ENCODE measurements around the gene KCNQ1. TPM values are rescaled to one million over a fixed set of nuclear protein-coding genes. Genes with fewer than 3 reads are reported as not detected.

Gene KCNQ1
- total RNA-seq, 1 experiment from 2014 or later = 2.3 TPM

- H3K4me1 Mint-ChIP-seq = peaks cover 5 to 10% of the 10 kb centered on the region in 2 experiments; a peak in 3 of 4 replicates
- no peak overlapping the region for H3K18ac ChIP-seq (ENCODE audit: insufficient read length, low read depth, low read length)
- H3K9me3 Mint-ChIP-seq = peaks cover 88 to 98% of the 10 kb centered on the region in 2 experiments
- H3K36me3 Mint-ChIP-seq (ENCODE audit: insufficient read depth in 1 of 3, low read depth in 3 of 3) = peaks cover 38 to 58% (median 46%) of the 10 kb centered on the region in 3 experiments
- no peak overlapping the region for H4K8ac ChIP-seq (replicated peaks; ENCODE audit: insufficient read length, low read depth, low read length)
- H4K5ac ChIP-seq (ENCODE audit: insufficient read length, low read depth, low read length) = no peak overlapping the region
- no peak overlapping the region for H4K91ac ChIP-seq (ENCODE audit: insufficient read length, low read depth, low read length)
- TF ChIP-seq CTCF (conservative IDR thresholded peaks at IDR 0.05) = no peak
- H3K9me3 ChIP-seq (ENCODE audit: control insufficient read depth, low read depth, low read length) = peaks cover 56% of the 10 kb centered on the region
- no peak overlapping the region for H2BK12ac ChIP-seq (ENCODE audit: insufficient read length, low read depth, low read length)
- H3K4me3 Mint-ChIP-seq = no peak overlapping the region; a peak in 1 of 5 replicates
- H3K27ac Mint-ChIP-seq = no peak overlapping the region; a peak in 1 of 7 replicates
- no peak overlapping the region for H3K4ac ChIP-seq (ENCODE audit: low read depth, low read length)
- H3K79me2 ChIP-seq (ENCODE audit: insufficient read depth, low read length) = no peaks in the 10 kb centered on the region
- no peak overlapping the region for H3K4me2 ChIP-seq (ENCODE audit: insufficient read depth, insufficient read length, low read length)
- H2AK5ac ChIP-seq (ENCODE audit: insufficient read length, low read length) = no peak overlapping the region
- H3K27me3 Mint-ChIP-seq (ENCODE audit: low read depth) = peaks cover 93% of the 10 kb centered on the region
- H3K14ac ChIP-seq (ENCODE audit: insufficient read depth, low read length) = no peak overlapping the region
- H2BK20ac ChIP-seq (ENCODE audit: low read depth, low read length, poor library complexity, severe bottlenecking) = no peak overlapping the region
- no peak overlapping the region for H3K56ac ChIP-seq (ENCODE audit: insufficient read length, low read depth, low read length)
- H2AFZ ChIP-seq (ENCODE audit: low read length) = no peak overlapping the region
- H3K23me2 ChIP-seq (ENCODE audit: insufficient read length, low read depth, low read length, poor library complexity, severe bottlenecking) = no peaks in the 10 kb centered on the region
- H4K20me1 ChIP-seq (ENCODE audit: control insufficient read depth, insufficient read depth, insufficient read length) = no peaks in the 10 kb centered on the region
- no peak for DNase-seq
- no CpG with 5 or more reads among the region's 11 CpGs for WGBS (ENCODE audit: extremely low coverage, insufficient read length, low lambda C conversion rate)
- no peak overlapping the region for H3T11ph ChIP-seq (ENCODE audit: low read length)
- H2BK120ac ChIP-seq (ENCODE audit: low read depth, low read length, poor library complexity, severe bottlenecking) = no peak overlapping the region
- no peak overlapping the region for H2BK15ac ChIP-seq (ENCODE audit: low read depth, low read length)
- H2BK5ac ChIP-seq (ENCODE audit: insufficient read length, low read length) = no peak overlapping the region
- H3K27me3 ChIP-seq (ENCODE audit: insufficient read depth, low read length) = peaks cover 10% of the 10 kb centered on the region; the same call in 1 of the 2 replicates
- no peak overlapping the region for H3K23ac ChIP-seq (ENCODE audit: insufficient read length, low read depth, low read length)
- no peak overlapping the region for H3K27ac ChIP-seq (ENCODE audit: insufficient read length, low read depth, low read length)
- no peaks in the 10 kb centered on the region for H3K4me1 ChIP-seq (ENCODE audit: insufficient read depth, low read length)
- H3K79me1 ChIP-seq (ENCODE audit: insufficient read depth, low read depth, low read length, poor library complexity, severe bottlenecking) = no peaks in the 10 kb centered on the region
- H3K9ac ChIP-seq (ENCODE audit: extremely low read depth, insufficient read length, low read length) = no peak overlapping the region
Measured at GRCh38 chr11:2652333-2653197, 207.8 kb downstream of the KCNQ1 start.

Data from H9 (cell line).